ENCODE measurements around the gene ATP8A1. TPM values are rescaled to one million over a fixed set of nuclear protein-coding genes. Genes with fewer than 3 reads are reported as not detected.

Gene ATP8A1
- total RNA-seq, 2 experiments from 2014 or later: 37.2 to 38.5 TPM

- H3K4me3 Mint-ChIP-seq: no peak overlapping the region
- no peaks in the 10 kb centered on the region for H3K9me3 Mint-ChIP-seq (ENCODE audit: insufficient read depth)
- ChIA-PET POLR2A (interaction anchor here (3.0 kb wide), 1 partner anchor 19 kb away, joined by 15 read pairs; the partner anchor contains the start of gene ATP8A1), CTCF (interaction anchor here (0.9 to 1.2 kb wide), 2 partner anchors 19 to 42 kb away, joined by 3 read pairs; partner anchors contain the start of gene ATP8A1)
- H3K4me1 Mint-ChIP-seq (ENCODE audit: low read depth): peaks cover 62% of the 10 kb centered on the region
- peaks cover 2% of the 10 kb centered on the region for H3K36me3 Mint-ChIP-seq (ENCODE audit: low read depth)
- ATAC-seq: no peak
- DNase-seq: no peak
- H3K27ac Mint-ChIP-seq: no peak overlapping the region
- H3K27me3 Mint-ChIP-seq (ENCODE audit: low read depth): no peaks in the 10 kb centered on the region
Observed at GRCh38 chr4:42637867-42638266, 19.0 kb downstream of the ATP8A1 start.

GRCh38 chr4:42637104-42637503 is 19.8 kb downstream of the ATP8A1 start:
- Mint-ChIP-seq H3K27ac (no peak overlapping the region), H3K9me3 (ENCODE audit: insufficient read depth) (no peaks in the 10 kb centered on the region), H3K27me3 (ENCODE audit: low read depth) (no peaks in the 10 kb centered on the region), H3K4me1 (ENCODE audit: low read depth) (peaks cover 57% of the 10 kb centered on the region), H3K4me3 (no peak overlapping the region), H3K36me3 (ENCODE audit: low read depth) (peaks cover 4% of the 10 kb centered on the region)
- DNase-seq (no peak), ATAC-seq (no peak)
- POLR2A ChIA-PET: interaction anchor here (0.5 to 3.0 kb wide), 2 partner anchors 20 to 35 kb away, joined by 3 to 15 read pairs; partner anchors contain the start of gene ATP8A1
- CTCF ChIA-PET: interaction anchor here (0.9 to 1.2 kb wide), 2 partner anchors 19 to 43 kb away, joined by 3 read pairs; partner anchors contain the start of gene ATP8A1

GRCh38 chr4:42636645-42636949 is 20.3 kb downstream of the ATP8A1 start:
- CTCF ChIA-PET: no interaction called here
- Mint-ChIP-seq H3K4me3 (no peak overlapping the region), H3K36me3 (ENCODE audit: low read depth) (peaks cover 9% of the 10 kb centered on the region), H3K9me3 (ENCODE audit: insufficient read depth) (no peaks in the 10 kb centered on the region), H3K27me3 (ENCODE audit: low read depth) (no peaks in the 10 kb centered on the region), H3K4me1 (ENCODE audit: low read depth) (peaks cover 53% of the 10 kb centered on the region), H3K27ac (no peak overlapping the region)
- no peak for ATAC-seq
- POLR2A ChIA-PET: interaction anchor here (0.5 to 3.0 kb wide), 3 partner anchors 8 to 36 kb away, joined by 3 to 15 read pairs (median 3); partner anchors contain the start of gene ATP8A1
- DNase-seq: no peak

GRCh38 chr4:42633605-42634388 is 23.1 kb downstream of the ATP8A1 start:
- ChIA-PET CTCF (interaction anchor here (0.7 to 1.4 kb wide), 4 partner anchors 8 to 41 kb away, joined by 3 to 5 read pairs (median 4); no protein-coding TSS in a partner anchor), POLR2A (interaction anchor here (1.7 to 1.8 kb wide), 2 partner anchors 21 to 22 kb away, joined by 5 read pairs; partner anchors contain the start of gene ATP8A1)
- Mint-ChIP-seq H3K36me3 (ENCODE audit: low read depth) (peaks cover 10% of the 10 kb centered on the region), H3K27me3 (ENCODE audit: low read depth) (no peaks in the 10 kb centered on the region), H3K27ac (no peak overlapping the region), H3K9me3 (ENCODE audit: insufficient read depth) (no peaks in the 10 kb centered on the region), H3K4me3 (no peak overlapping the region), H3K4me1 (ENCODE audit: low read depth) (peaks cover 47% of the 10 kb centered on the region)
- no peak for DNase-seq
- ATAC-seq: no peak

- no peak overlapping the region for H3K27ac Mint-ChIP-seq
- H3K4me1 Mint-ChIP-seq (ENCODE audit: low read depth): peaks cover 51% of the 10 kb centered on the region
- no peaks in the 10 kb centered on the region for H3K27me3 Mint-ChIP-seq (ENCODE audit: low read depth)
- CTCF ChIA-PET: interaction anchor here (1.4 kb wide), 1 partner anchor 64 kb away, joined by 3 read pairs; no protein-coding TSS in a partner anchor
- DNase-seq (no peak), ATAC-seq (no peak)
- no peaks in the 10 kb centered on the region for H3K9me3 Mint-ChIP-seq (ENCODE audit: insufficient read depth)
- POLR2A ChIA-PET: interaction anchor here (1.0 to 1.8 kb wide), 3 partner anchors 22 to 24 kb away, joined by 3 to 5 read pairs (median 5); partner anchors contain the start of gene ATP8A1
- no peak overlapping the region for H3K4me3 Mint-ChIP-seq
- peaks cover 15% of the 10 kb centered on the region for H3K36me3 Mint-ChIP-seq (ENCODE audit: low read depth)
Observed at GRCh38 chr4:42632653-42633382, 24.1 kb downstream of the ATP8A1 start.

GRCh38 chr4:42630908-42631307 is 26.0 kb downstream of the ATP8A1 start:
- Mint-ChIP-seq H3K36me3 (ENCODE audit: low read depth) (peaks cover 20% of the 10 kb centered on the region), H3K4me1 (ENCODE audit: low read depth) (peaks cover 52% of the 10 kb centered on the region), H3K27me3 (ENCODE audit: low read depth) (no peaks in the 10 kb centered on the region), H3K9me3 (ENCODE audit: insufficient read depth) (no peaks in the 10 kb centered on the region), H3K27ac (no peak overlapping the region), H3K4me3 (no peak overlapping the region)
- ATAC-seq (no peak), DNase-seq (no peak)
- ChIA-PET POLR2A (interaction anchor here (1.5 kb wide), 1 partner anchor 26 kb away, joined by 6 read pairs; the partner anchor contains the start of gene ATP8A1), CTCF (no interaction called here)

DNA sequence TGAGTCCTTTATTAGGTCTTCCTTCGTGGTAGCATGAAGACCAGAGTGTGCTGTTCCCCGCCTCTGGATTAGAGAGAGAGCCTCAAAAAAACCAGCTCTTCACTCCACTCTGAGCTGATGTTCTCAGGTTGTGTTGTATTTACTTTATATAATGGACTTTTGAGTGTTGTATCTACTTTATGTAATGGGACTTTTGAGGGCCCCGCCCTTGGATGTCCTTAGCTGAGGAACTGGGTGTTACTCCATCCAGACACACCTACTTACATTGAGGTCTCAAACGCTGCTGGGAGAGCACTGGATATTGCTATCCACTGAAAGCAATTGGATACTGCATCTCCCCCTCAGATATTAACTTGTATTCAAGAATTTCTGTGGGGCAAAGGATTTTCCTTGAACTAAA is 28.2 kb downstream of the ATP8A1 start:
- Mint-ChIP-seq H3K4me3 (no peak overlapping the region), H3K36me3 (ENCODE audit: low read depth) (peaks cover 26% of the 10 kb centered on the region), H3K27ac (no peak overlapping the region), H3K27me3 (ENCODE audit: low read depth) (no peaks in the 10 kb centered on the region), H3K9me3 (ENCODE audit: insufficient read depth) (peaks cover 2% of the 10 kb centered on the region), H3K4me1 (ENCODE audit: low read depth) (peaks cover 49% of the 10 kb centered on the region)
- POLR2A ChIA-PET: interaction anchor here (1.0 to 1.7 kb wide), 6 partner anchors 8 to 43 kb away, joined by 3 to 9 read pairs (median 6); partner anchors contain the start of gene ATP8A1
- CTCF ChIA-PET: interaction anchor here (1.0 to 1.6 kb wide), 5 partner anchors 13 to 122 kb away, joined by 3 to 5 read pairs (median 3); no protein-coding TSS in a partner anchor
- ATAC-seq: no peak
- DNase-seq: no peak

DNA sequence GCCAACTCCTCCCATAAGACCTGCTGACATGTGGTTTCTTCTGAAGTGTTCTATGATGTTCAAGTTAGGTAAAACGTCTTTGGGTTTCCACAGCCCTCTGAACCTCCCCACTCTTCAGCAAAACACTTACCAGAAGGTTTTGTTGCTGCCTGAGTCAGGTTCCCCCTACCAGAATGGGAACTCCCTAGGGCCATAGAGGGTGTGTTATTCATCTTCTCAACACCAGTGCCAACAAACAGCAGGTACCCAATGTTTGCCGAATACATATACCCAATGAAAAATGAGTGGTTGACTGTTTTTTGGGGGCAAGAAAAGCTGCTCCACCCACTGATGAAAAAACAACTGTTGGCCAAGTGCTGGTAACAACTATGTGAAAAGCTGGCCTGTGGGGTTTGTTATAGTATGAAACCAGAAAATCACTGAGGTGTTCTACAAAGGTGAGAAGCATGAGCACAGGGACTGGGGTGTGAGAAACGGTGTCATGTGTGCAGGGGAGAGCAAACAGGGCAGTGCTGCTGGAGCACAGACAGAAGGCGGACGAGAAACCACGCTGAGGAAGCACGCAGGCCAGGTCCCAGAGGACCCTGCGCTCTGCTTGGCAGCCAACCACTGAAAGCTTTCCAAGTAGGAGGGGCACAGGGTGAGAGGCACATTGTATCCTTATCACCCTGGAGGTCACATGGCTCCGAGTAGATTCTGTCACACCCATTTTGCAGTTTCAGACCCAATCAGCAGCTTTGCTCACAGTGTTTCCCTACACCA is 28.8 kb downstream of the ATP8A1 start:
- H3K36me3 Mint-ChIP-seq (ENCODE audit: low read depth): peaks cover 33% of the 10 kb centered on the region
- ATAC-seq (peak; percentile 88), DNase-seq (peak; percentile 48)
- ChIA-PET POLR2A (interaction anchor here (0.7 to 1.7 kb wide), 7 partner anchors 8 to 44 kb away, joined by 3 to 9 read pairs (median 6); partner anchors contain the start of gene ATP8A1), CTCF (interaction anchor here (0.7 to 2.0 kb wide), 7 partner anchors 13 to 123 kb away, joined by 3 to 7 read pairs (median 4); partner anchors contain the start of gene ATP8A1)
- H3K27ac Mint-ChIP-seq: peak overlapping the region; percentile 78
- H3K4me1 Mint-ChIP-seq (ENCODE audit: low read depth): peaks cover 46% of the 10 kb centered on the region
- no peaks in the 10 kb centered on the region for H3K27me3 Mint-ChIP-seq (ENCODE audit: low read depth)
- peak overlapping the region; percentile 21 for H3K4me3 Mint-ChIP-seq
- H3K9me3 Mint-ChIP-seq (ENCODE audit: insufficient read depth): peaks cover 7% of the 10 kb centered on the region

GRCh38 chr4:42626629-42627146 is 30.2 kb downstream of the ATP8A1 start:
- ATAC-seq (no peak), DNase-seq (no peak)
- ChIA-PET CTCF (interaction anchor here (0.6 to 2.0 kb wide), 5 partner anchors 12 to 58 kb away, joined by 3 to 7 read pairs (median 4); partner anchors contain the start of gene ATP8A1), POLR2A (no interaction called here)
- peaks cover 41% of the 10 kb centered on the region for H3K4me1 Mint-ChIP-seq (ENCODE audit: low read depth)
- H3K27me3 Mint-ChIP-seq (ENCODE audit: low read depth): no peaks in the 10 kb centered on the region
- peaks cover 7% of the 10 kb centered on the region for H3K9me3 Mint-ChIP-seq (ENCODE audit: insufficient read depth)
- no peak overlapping the region for H3K4me3 Mint-ChIP-seq
- no peak overlapping the region for H3K27ac Mint-ChIP-seq
- peaks cover 35% of the 10 kb centered on the region for H3K36me3 Mint-ChIP-seq (ENCODE audit: low read depth)

- Mint-ChIP-seq H3K4me3 (no peak overlapping the region), H3K4me1 (ENCODE audit: low read depth) (peaks cover 35% of the 10 kb centered on the region), H3K9me3 (ENCODE audit: insufficient read depth) (peaks cover 7% of the 10 kb centered on the region), H3K36me3 (ENCODE audit: low read depth) (peaks cover 43% of the 10 kb centered on the region), H3K27ac (no peak overlapping the region), H3K27me3 (ENCODE audit: low read depth) (no peaks in the 10 kb centered on the region)
- DNase-seq (no peak), ATAC-seq (no peak)
- ChIA-PET POLR2A (no interaction called here), CTCF (interaction anchor here (0.9 kb wide), 1 partner anchor 9 kb away, joined by 5 read pairs; no protein-coding TSS in a partner anchor)
Observed at GRCh38 chr4:42625329-42625728, 31.6 kb downstream of the ATP8A1 start.

DNA sequence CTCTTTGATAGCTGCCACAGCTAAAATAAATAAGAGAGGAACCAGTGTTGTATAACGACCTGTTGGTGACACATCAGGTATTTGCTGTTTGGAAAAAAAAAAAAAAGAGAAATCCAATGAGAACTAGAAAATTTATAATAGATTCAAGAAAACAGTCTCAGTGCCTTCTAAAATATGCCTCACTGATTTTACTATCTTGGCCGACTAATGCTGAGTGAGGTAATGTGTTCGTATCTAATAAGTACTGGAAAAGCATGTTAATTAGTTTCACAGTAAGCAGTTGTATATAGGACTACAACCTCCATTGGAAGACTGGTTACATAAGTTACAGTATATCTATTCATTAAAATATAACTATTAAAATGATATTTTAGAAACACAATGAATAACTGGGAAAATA is 32.4 kb downstream of the ATP8A1 start:
- Mint-ChIP-seq H3K36me3 (ENCODE audit: low read depth) (peaks cover 51% of the 10 kb centered on the region), H3K9me3 (ENCODE audit: insufficient read depth) (peaks cover 7% of the 10 kb centered on the region), H3K4me3 (no peak overlapping the region), H3K27ac (no peak overlapping the region), H3K4me1 (ENCODE audit: low read depth) (peaks cover 29% of the 10 kb centered on the region), H3K27me3 (ENCODE audit: low read depth) (no peaks in the 10 kb centered on the region)
- ChIA-PET CTCF (no interaction called here), POLR2A (no interaction called here)
- DNase-seq (no peak), ATAC-seq (no peak)

Data from activated CD8-positive, alpha-beta T cell treated with anti-CD3 and anti-CD28 coated beads, Interleukin-2, amount 10 ng/mL, durations not matched to agents 7 days and 5 days (primary cell).